ENCODE results near the gene AP1G2. TPM values are rescaled to one million over a fixed set of nuclear protein-coding genes. Genes with fewer than 3 reads are reported as not detected.

Gene AP1G2
- total RNA-seq, 1 donor from 2014 or later = 93.4 TPM

DNA sequence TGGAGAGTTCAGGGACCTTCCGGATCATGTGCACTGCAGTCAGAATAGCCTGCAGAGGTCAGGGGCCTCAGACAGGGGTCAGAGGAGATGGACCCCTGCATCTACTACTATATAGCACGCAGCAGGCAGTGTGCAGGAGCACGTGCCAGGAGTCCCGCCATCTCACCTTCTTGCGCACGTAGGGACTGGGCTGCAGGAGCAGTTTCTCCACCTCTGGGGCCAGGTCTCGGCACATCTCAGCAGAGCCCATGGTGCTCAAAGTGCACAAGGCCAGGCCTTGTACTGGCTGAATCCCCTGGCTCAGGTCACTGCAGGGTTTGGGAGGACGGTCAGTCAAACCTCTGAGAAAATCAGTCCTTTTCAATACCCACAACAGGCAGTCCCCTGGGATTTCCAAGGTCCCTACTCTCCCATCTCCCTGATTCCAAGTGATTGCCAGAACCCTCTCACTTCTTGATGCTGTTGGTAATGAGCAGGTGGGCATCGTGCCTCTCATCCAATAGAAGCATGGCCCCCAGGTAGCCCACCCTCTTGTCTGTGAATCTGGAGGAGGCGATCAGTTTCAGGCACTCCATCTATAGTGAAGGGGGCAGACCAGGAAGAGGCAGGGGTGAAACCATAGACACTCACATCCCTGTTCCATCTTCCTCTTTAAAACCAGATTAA lies 1.3 kb downstream of the AP1G2 start:
- DNase-seq (ENCODE audit: low read depth) = no peak
- Histone ChIP-seq H3K27me3 (ENCODE audit: control insufficient read depth, insufficient read depth, low read length) (peaks cover 5% of the 10 kb centered on the region), H3K36me3 (ENCODE audit: control insufficient read depth, insufficient read depth, low read length) (peaks cover 3% of the 10 kb centered on the region), H3K4me3 (ENCODE audit: low read depth, low read length) (peak overlapping the region; percentile 69)
- TF ChIP-seq, protein P1, sequence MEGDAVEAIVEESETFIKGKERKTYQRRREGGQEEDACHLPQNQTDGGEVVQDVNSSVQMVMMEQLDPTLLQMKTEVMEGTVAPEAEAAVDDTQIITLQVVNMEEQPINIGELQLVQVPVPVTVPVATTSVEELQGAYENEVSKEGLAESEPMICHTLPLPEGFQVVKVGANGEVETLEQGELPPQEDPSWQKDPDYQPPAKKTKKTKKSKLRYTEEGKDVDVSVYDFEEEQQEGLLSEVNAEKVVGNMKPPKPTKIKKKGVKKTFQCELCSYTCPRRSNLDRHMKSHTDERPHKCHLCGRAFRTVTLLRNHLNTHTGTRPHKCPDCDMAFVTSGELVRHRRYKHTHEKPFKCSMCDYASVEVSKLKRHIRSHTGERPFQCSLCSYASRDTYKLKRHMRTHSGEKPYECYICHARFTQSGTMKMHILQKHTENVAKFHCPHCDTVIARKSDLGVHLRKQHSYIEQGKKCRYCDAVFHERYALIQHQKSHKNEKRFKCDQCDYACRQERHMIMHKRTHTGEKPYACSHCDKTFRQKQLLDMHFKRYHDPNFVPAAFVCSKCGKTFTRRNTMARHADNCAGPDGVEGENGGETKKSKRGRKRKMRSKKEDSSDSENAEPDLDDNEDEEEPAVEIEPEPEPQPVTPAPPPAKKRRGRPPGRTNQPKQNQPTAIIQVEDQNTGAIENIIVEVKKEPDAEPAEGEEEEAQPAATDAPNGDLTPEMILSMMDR (IDR thresholded peaks at IDR 0.05; ENCODE audit: insufficient read depth, low read length, poor library complexity, severe bottlenecking) = no peak

DNA sequence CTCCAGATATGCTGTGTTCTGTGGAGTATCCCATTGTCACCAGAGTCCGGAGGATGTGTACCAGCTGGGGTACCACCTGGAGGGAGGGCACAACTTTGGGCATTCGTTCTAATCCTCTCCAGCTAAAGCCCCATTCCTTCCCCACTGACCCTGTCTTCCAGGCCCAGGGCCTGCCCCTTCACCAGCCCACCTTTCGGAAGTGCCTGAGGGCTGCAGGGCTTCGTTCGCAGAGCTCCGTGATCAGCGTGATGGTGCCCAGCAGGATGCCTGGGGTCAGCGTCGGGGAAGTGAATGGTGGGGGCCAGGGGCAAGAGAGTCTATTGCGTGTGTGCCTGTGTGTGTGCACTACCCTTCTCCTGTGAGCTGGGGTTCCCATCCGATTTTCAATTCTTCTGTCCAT lies 2.0 kb downstream of the AP1G2 start:
- TF ChIP-seq, protein P1 (IDR thresholded peaks at IDR 0.05; ENCODE audit: insufficient read depth, low read length, poor library complexity, severe bottlenecking) = no peak
- Histone ChIP-seq H3K36me3 (ENCODE audit: control insufficient read depth, insufficient read depth, low read length) (peaks cover 3% of the 10 kb centered on the region), H3K4me3 (ENCODE audit: low read depth, low read length) (no peak overlapping the region), H3K27me3 (ENCODE audit: control insufficient read depth, insufficient read depth, low read length) (no peaks in the 10 kb centered on the region)
- no peak for DNase-seq (ENCODE audit: low read depth)

DNA sequence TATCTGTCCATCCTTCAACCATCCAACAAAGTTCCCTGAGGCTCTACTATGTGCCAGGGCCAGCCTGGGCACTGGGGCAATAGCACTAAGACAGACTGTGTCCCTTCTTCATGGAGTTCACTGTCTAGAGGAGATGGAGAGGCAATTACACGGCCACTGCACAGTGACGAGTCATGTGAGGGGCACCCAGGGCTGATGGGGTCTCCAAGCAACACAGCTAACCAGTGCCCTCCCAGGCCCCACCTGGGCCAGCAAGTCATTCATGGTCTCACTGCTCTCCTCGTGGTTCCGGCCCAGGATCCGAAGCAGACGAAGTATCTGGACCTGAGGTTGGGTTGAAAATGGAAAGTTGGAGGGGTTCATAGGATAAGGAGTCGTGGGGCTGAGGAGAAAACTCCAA lies 2.7 kb downstream of the AP1G2 start:
- Histone ChIP-seq H3K36me3 (ENCODE audit: control insufficient read depth, insufficient read depth, low read length) (peaks cover 3% of the 10 kb centered on the region), H3K27me3 (ENCODE audit: control insufficient read depth, insufficient read depth, low read length) (no peaks in the 10 kb centered on the region), H3K4me3 (ENCODE audit: low read depth, low read length) (no peak overlapping the region)
- TF ChIP-seq, protein P1 (IDR thresholded peaks at IDR 0.05; ENCODE audit: insufficient read depth, low read length, poor library complexity, severe bottlenecking) = no peak
- DNase-seq (ENCODE audit: low read depth) = no peak

DNA sequence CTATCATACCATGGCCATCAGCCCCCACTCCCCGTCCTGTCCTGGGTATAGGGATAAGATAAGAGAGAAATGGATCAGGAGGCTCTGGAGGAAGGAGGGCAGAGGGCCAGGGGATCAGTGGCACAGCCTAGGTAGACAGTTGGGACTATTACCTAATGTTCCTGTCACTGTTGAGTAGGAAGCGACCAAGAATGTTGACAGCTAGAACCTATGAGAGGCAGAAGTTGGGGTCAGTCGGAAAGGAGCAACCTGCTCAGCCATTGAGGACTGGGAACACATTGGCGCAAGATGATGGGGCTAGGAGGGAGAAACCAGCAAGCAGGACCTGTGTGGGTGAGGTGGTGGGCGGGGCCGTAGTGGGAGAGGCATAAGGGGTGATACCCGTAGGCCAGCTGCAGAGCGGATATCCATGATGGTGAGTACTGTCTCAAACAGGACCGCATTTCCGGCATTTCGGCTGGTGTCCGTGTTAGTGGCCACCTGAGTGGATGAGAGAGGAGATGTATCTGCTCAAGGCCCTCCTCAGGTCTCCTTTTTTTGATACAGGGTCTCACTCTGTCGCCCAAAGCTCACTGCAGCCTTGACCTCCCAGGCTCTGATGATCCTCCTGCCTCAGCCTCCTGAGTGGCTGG lies 3.3 kb downstream of the AP1G2 start:
- H3K27me3 ChIP-seq (ENCODE audit: control insufficient read depth, insufficient read depth, low read length) = no peaks in the 10 kb centered on the region
- H3K4me3 ChIP-seq (ENCODE audit: low read depth, low read length) = no peak overlapping the region
- DNase-seq (ENCODE audit: low read depth) = no peak
- TF ChIP-seq, protein P1 (IDR thresholded peaks at IDR 0.05; ENCODE audit: insufficient read depth, low read length, poor library complexity, severe bottlenecking) = no peak
- H3K36me3 ChIP-seq (ENCODE audit: control insufficient read depth, insufficient read depth, low read length) = peaks cover 5% of the 10 kb centered on the region

DNA sequence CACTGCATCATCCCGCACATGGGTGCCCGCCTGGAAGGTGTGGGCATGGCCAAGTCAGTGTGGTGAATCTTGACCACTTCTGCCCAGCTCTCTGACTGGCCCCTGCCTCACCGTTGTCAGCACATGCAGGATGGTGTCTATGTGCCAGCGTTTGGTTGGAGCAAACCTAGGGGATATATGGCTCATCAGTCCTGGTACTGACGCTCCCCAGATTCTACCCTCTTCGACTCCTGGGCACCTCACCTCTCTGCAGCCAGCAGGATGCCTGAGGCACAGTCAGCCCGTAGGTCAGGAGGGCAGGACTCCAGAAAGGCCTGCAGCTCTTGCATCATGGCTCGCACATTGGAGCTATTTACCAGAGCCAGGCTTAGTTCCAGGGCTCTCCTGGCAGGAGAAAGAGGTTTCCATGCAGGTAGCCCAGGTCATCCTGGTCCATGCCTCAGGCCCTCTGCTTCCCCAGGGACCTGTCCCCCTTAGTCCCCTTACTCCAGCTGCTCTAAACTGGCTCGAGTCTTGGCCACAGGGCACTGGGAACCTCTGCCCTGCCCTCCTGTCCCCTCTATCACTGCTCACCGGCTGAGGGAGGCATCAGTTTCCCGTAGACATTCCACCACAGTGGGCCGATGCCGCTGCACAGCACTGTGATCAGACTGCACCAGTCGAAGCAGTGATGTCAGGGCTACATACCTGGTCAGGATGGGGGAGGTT lies 4.0 kb downstream of the AP1G2 start:
- no peak for DNase-seq (ENCODE audit: low read depth)
- Histone ChIP-seq H3K36me3 (ENCODE audit: control insufficient read depth, insufficient read depth, low read length) (peaks cover 7% of the 10 kb centered on the region), H3K27me3 (ENCODE audit: control insufficient read depth, insufficient read depth, low read length) (no peaks in the 10 kb centered on the region), H3K4me3 (ENCODE audit: low read depth, low read length) (no peak overlapping the region)
- TF ChIP-seq, protein P1 (IDR thresholded peaks at IDR 0.05; ENCODE audit: insufficient read depth, low read length, poor library complexity, severe bottlenecking) = no peak
